Activated naive CD4-positive, alpha-beta T cell (primary cell): ENCODE measurements around the gene NT5E.
A peak's percentile ranks its signal among the peaks of the same experiment; 100 is the strongest.

ENCODE experiments used
- DNase-seq, 4 experiments: peaks; one replicate each; lab custom pipeline; 2025; lab: John Stamatoyannopoulos, UW

The NT5E gene

GRCh38 chr6:85460154-85460920 lies 10.5 kb downstream of the NT5E start:
- DNase-seq, result no peak

- no peak for DNase-seq
Observed at GRCh38 chr6:85460921-85461797, 11.3 kb downstream of the NT5E start.

GRCh38 chr6:85461798-85462170 lies 11.9 kb downstream of the NT5E start:
- no peak for DNase-seq

- DNase-seq, result no peak
Observed at GRCh38 chr6:85462673-85463072, 12.8 kb downstream of the NT5E start.

GRCh38 chr6:85463621-85464259 lies 13.9 kb downstream of the NT5E start:
- DNase-seq, result no peak

GRCh38 chr6:85464260-85464644 lies 14.4 kb downstream of the NT5E start:
- no peak for DNase-seq

GRCh38 chr6:85464722-85465150 lies 14.9 kb downstream of the NT5E start:
- DNase-seq, result no peak

GRCh38 chr6:85465762-85466161 lies 15.9 kb downstream of the NT5E start:
- no peak for DNase-seq

- DNase-seq, result no peak
Observed at GRCh38 chr6:85468326-85468725, 18.4 kb downstream of the NT5E start.

GRCh38 chr6:85469276-85470022 lies 19.6 kb downstream of the NT5E start:
- no peak for DNase-seq

GRCh38 chr6:85470023-85470410 lies 20.1 kb downstream of the NT5E start:
- DNase-seq, result no peak

GRCh38 chr6:85472744-85473143 lies 22.9 kb downstream of the NT5E start:
- DNase-seq, result no peak

GRCh38 chr6:85473748-85474147 lies 23.9 kb downstream of the NT5E start:
- no peak for DNase-seq

- no peak for DNase-seq
Observed at GRCh38 chr6:85476532-85476931, 26.6 kb downstream of the NT5E start.

- DNase-seq, result no peak
Observed at GRCh38 chr6:85479208-85479607, 29.3 kb downstream of the NT5E start.

GRCh38 chr6:85482206-85482904 lies 32.5 kb downstream of the NT5E start:
- DNase-seq, result no peak

- peak; percentile 57 to 78 (median 71) for DNase-seq
Observed at GRCh38 chr6:85482905-85483700, 33.2 kb downstream of the NT5E start.

GRCh38 chr6:85483846-85484245 lies 34.0 kb downstream of the NT5E start:
- DNase-seq, result no peak

GRCh38 chr6:85484948-85485347 lies 35.1 kb downstream of the NT5E start:
- DNase-seq, result no peak

- no peak for DNase-seq
Observed at GRCh38 chr6:85490516-85491248, 40.8 kb downstream of the NT5E start.
